ENCODE measurements around the gene FBXL22. TPM values are rescaled to one million over a fixed set of nuclear protein-coding genes. Genes with fewer than 3 reads are reported as not detected.

FBXL22 gene
- total and polyA plus RNA-seq, 12 donors = 0.22 to 5.9 (median 0.78) TPM; not detected in 1

DNA sequence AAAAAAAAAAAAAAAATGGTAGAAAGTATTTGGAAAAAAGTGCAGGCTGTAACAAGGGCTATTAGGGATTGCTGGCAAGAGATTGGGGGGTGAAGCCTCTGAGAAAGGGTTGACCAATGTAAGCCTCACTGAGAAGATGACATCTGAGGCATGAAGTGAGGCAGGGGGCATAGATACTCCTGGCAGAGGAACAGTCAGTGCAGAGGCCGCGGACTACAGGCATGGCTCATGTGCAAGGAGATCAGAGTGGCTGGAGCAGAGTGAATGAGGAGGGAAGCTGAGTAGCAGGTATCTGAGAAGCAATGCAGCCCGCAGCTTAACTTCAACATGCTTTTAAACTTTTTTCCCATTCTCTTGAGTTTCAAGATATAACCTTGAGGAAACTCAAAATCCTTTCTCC lies 5.4 kb downstream of the FBXL22 start:
- WGBS, 4 donors = 58 to 81% (median 74%) methylated on average over 3 of the region's 3 CpGs
- no peak overlapping the region for H3K27ac ChIP-seq
- H3K27me3 ChIP-seq = no peaks in the 10 kb centered on the region
- intact Hi-C loops (cut with DNase I) = no loop called here
- TF ChIP-seq POLR2A (IDR thresholded peaks at IDR 0.05) = no peak
- TF ChIP-seq, protein P1, sequence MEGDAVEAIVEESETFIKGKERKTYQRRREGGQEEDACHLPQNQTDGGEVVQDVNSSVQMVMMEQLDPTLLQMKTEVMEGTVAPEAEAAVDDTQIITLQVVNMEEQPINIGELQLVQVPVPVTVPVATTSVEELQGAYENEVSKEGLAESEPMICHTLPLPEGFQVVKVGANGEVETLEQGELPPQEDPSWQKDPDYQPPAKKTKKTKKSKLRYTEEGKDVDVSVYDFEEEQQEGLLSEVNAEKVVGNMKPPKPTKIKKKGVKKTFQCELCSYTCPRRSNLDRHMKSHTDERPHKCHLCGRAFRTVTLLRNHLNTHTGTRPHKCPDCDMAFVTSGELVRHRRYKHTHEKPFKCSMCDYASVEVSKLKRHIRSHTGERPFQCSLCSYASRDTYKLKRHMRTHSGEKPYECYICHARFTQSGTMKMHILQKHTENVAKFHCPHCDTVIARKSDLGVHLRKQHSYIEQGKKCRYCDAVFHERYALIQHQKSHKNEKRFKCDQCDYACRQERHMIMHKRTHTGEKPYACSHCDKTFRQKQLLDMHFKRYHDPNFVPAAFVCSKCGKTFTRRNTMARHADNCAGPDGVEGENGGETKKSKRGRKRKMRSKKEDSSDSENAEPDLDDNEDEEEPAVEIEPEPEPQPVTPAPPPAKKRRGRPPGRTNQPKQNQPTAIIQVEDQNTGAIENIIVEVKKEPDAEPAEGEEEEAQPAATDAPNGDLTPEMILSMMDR (IDR thresholded peaks at IDR 0.05) = no peak
- H3K9me3 ChIP-seq (replicated peaks in 1 of 3) = no peaks in the 10 kb centered on the region
- peaks cover 9 to 19% of the 10 kb centered on the region in 2 donors for H3K4me1 ChIP-seq (replicated peaks in 1 of 2)
- no peak overlapping the region for H3K4me3 ChIP-seq
- DNase-seq = no peak
- peaks cover 0 to 4% of the 10 kb centered on the region in 2 donors for H3K36me3 ChIP-seq (replicated peaks in 1 of 2)

DNA sequence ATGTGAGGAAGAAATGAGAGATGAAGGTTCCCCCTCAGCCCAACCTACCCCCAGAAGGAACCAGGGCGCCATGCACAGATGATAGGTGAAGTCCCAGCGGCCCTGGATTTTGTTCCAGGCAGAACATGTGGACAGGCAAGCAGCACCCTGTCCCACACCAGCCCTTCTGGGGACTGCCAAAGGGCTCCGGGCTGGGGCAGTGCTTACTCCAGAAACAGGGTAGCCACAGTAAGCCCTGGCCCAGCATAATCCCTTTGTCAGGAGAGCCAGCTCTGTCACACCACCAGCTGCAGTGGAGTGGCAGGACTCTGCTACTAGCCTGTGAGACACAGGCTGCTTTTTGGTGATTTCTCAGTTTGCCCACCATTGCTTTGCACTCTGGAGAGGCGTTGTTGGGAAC lies 6.3 kb downstream of the FBXL22 start:
- DNase-seq = no peak
- H3K9me3 ChIP-seq (replicated peaks in 1 of 3) = no peaks in the 10 kb centered on the region
- peaks cover 9 to 19% of the 10 kb centered on the region in 2 donors for H3K4me1 ChIP-seq (replicated peaks in 1 of 2)
- TF ChIP-seq, protein P1 (IDR thresholded peaks at IDR 0.05) = no peak
- TF ChIP-seq POLR2A (IDR thresholded peaks at IDR 0.05) = no peak
- H3K27ac ChIP-seq = no peak overlapping the region
- intact Hi-C loops (cut with DNase I) = no loop called here
- peaks cover 0 to 14% of the 10 kb centered on the region in 2 donors for H3K36me3 ChIP-seq (replicated peaks in 1 of 2)
- H3K4me3 ChIP-seq = no peak overlapping the region
- H3K27me3 ChIP-seq = no peaks in the 10 kb centered on the region
- WGBS, 4 donors = 94 to 100% (median 94%) methylated on average over 2 to 4 of the region's 4 CpGs

DNA sequence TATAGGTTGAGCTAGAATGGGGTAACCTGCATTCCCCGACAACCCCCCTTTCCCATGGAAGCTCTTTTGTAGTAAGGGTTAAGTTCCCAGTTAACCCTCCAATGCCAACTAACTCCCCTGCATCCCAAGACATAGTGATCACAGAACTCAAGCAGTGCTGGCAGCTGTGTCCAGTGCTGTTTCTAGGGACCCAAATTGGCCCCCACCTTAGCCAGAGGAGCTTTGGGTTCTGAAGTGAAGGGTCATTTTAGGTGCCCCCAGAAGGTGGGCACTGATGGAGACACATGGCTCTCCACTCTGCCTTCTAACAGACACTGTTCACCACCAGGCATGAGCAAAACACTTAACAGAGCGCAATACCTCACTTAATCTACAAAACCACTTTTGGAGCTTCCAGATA lies 7.1 kb downstream of the FBXL22 start:
- H3K27me3 ChIP-seq = no peaks in the 10 kb centered on the region
- H3K27ac ChIP-seq = no peak overlapping the region
- intact Hi-C loops (cut with DNase I) = no loop called here
- no peak for TF ChIP-seq POLR2A (IDR thresholded peaks at IDR 0.05)
- TF ChIP-seq, protein P1 (IDR thresholded peaks at IDR 0.05) = no peak
- no peak overlapping the region for H3K4me3 ChIP-seq
- DNase-seq = no peak
- peaks cover 9 to 15% of the 10 kb centered on the region in 2 donors for H3K4me1 ChIP-seq (replicated peaks in 1 of 2)
- no peaks in the 10 kb centered on the region for H3K9me3 ChIP-seq (replicated peaks in 1 of 3)
- H3K36me3 ChIP-seq (replicated peaks in 1 of 2) = peaks cover 0 to 21% of the 10 kb centered on the region in 2 donors
- 93 to 100% (median 96%) methylated on average over 2 of the region's 2 CpGs for WGBS, 4 donors

DNA sequence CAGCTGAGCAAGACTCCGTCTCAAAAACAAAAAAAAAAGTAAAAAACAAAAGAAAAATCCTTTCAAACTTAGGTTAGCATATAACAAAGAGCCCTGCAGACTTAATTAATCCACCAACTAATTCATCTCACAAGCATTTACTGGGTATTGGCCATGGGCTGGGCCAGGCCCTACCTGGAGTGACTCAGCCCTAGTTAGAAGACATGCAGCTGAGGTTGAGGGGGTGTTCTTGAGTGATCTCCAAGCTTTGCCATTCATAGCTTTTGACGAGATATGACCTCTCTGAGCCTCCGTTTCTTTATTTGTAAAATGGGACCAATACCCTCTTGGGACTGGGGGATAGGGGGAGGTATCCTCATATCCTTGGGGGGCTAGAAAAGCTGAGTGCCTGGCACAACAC lies 7.8 kb downstream of the FBXL22 start:
- intact Hi-C loops (cut with DNase I) = no loop called here
- no peaks in the 10 kb centered on the region for H3K27me3 ChIP-seq
- DNase-seq = no peak
- TF ChIP-seq, protein P1 (IDR thresholded peaks at IDR 0.05) = no peak
- TF ChIP-seq POLR2A (IDR thresholded peaks at IDR 0.05) = no peak
- H3K27ac ChIP-seq = no peak overlapping the region
- H3K4me1 ChIP-seq (replicated peaks in 1 of 2) = peaks cover 5 to 10% of the 10 kb centered on the region in 2 donors
- H3K36me3 ChIP-seq (replicated peaks in 1 of 2) = peaks cover 0 to 27% of the 10 kb centered on the region in 2 donors
- 87 to 96% (median 94%) methylated on average over 3 of the region's 3 CpGs for WGBS, 4 donors
- H3K4me3 ChIP-seq = no peak overlapping the region
- no peaks in the 10 kb centered on the region for H3K9me3 ChIP-seq (replicated peaks in 1 of 3)

Data from adrenal gland (tissue), 12 donors.